HUES6 (cell line): ENCODE results near the gene SUZ12.
"Not testable (repeated sequence)": the region's sequence is repeated elsewhere in the genome, so short reads cannot be mapped to it uniquely, and the experiment has no call there.

ENCODE experiments used
- H3K27ac ChIP-seq: 2 replicates; pipeline ENCODE4 v1.7.0; 2013; ENCODE audit warnings: low read depth, mild to moderate bottlenecking, low read length, inconsistent platforms
- H3K27me3 ChIP-seq: 2 replicates; pipeline ENCODE4 v1.6.1; 2013; ENCODE audit warnings: low read length; ENCODE audit not compliant: control insufficient read depth, insufficient read depth
- H3K36me3 ChIP-seq: 2 replicates; pipeline ENCODE4 v1.6.1; 2013; ENCODE audit warnings: low read length; ENCODE audit not compliant: control insufficient read depth, insufficient read depth
- H3K4me1 ChIP-seq: 2 replicates; pipeline ENCODE4 v1.6.1; 2013; ENCODE audit warnings: low read length; ENCODE audit not compliant: control insufficient read depth, insufficient read depth
- H3K4me3 ChIP-seq: 2 replicates; pipeline ENCODE4 v1.5.1; 2013; ENCODE audit warnings: low read depth, low read length
- H3K9ac ChIP-seq: one replicate; pipeline ENCODE4 v1.6.1; 2013; ENCODE audit warnings: mild to moderate bottlenecking, low read length
- H3K9me3 ChIP-seq: 2 replicates; pipeline ENCODE4 v1.6.1; 2013; ENCODE audit warnings: low read depth, low read length; ENCODE audit not compliant: control insufficient read depth, insufficient read depth

SUZ12 gene

GRCh38 chr17:32015245-32016013 lies 78.6 kb downstream of the SUZ12 start:
- Histone ChIP-seq H3K27ac (no peak overlapping the region), H3K4me3 (no peak overlapping the region), H3K9me3 (no peaks in the 10 kb centered on the region), H3K27me3 (no peaks in the 10 kb centered on the region), H3K9ac (no peak overlapping the region), H3K36me3 (peaks cover 18% of the 10 kb centered on the region), H3K4me1 (no peaks in the 10 kb centered on the region)

GRCh38 chr17:32016231-32016630 lies 79.4 kb downstream of the SUZ12 start:
- Histone ChIP-seq H3K4me3 (no peak overlapping the region), H3K36me3 (peaks cover 18% of the 10 kb centered on the region), H3K27ac (no peak overlapping the region), H3K9ac (no peak overlapping the region), H3K9me3 (no peaks in the 10 kb centered on the region), H3K4me1 (no peaks in the 10 kb centered on the region), H3K27me3 (no peaks in the 10 kb centered on the region)

DNA sequence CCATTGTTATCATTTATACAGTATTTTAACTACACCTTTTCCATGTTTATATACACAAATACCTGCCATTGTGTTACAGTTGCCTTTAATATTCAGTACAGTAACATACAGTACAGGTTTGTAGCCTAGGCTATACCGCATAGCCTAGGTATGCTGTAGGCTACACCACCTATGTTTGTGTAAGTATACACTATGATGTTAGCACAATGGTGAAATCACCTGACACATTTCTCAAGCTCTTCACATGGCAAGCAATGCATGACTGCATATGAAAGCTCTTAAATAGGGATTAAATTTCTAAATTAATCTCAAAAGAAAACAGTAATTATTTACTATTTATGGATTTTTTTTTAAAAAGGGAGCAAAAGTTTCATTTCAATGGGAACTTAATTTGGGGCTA lies 82.4 kb downstream of the SUZ12 start:
- H3K4me3 ChIP-seq = no peak overlapping the region
- H3K9me3 ChIP-seq = no peaks in the 10 kb centered on the region
- H3K36me3 ChIP-seq = peaks cover 25% of the 10 kb centered on the region
- no peak overlapping the region for H3K9ac ChIP-seq
- no peaks in the 10 kb centered on the region for H3K4me1 ChIP-seq
- no peak overlapping the region for H3K27ac ChIP-seq
- no peaks in the 10 kb centered on the region for H3K27me3 ChIP-seq

- no peaks in the 10 kb centered on the region for H3K27me3 ChIP-seq
- H3K27ac ChIP-seq = no peak overlapping the region
- peaks cover 25% of the 10 kb centered on the region for H3K36me3 ChIP-seq
- no peaks in the 10 kb centered on the region for H3K9me3 ChIP-seq
- H3K4me1 ChIP-seq = no peaks in the 10 kb centered on the region
- no peak overlapping the region for H3K9ac ChIP-seq
- H3K4me3 ChIP-seq = no peak overlapping the region
Observed at GRCh38 chr17:32020943-32021614, 84.3 kb downstream of the SUZ12 start.

- H3K36me3 ChIP-seq = peaks cover 25% of the 10 kb centered on the region
- no peak overlapping the region for H3K9ac ChIP-seq
- H3K4me3 ChIP-seq = no peak overlapping the region
- no peaks in the 10 kb centered on the region for H3K9me3 ChIP-seq
- H3K27ac ChIP-seq = no peak overlapping the region
- H3K4me1 ChIP-seq = no peaks in the 10 kb centered on the region
- no peaks in the 10 kb centered on the region for H3K27me3 ChIP-seq
Observed at GRCh38 chr17:32021615-32021955, 84.8 kb downstream of the SUZ12 start.

DNA sequence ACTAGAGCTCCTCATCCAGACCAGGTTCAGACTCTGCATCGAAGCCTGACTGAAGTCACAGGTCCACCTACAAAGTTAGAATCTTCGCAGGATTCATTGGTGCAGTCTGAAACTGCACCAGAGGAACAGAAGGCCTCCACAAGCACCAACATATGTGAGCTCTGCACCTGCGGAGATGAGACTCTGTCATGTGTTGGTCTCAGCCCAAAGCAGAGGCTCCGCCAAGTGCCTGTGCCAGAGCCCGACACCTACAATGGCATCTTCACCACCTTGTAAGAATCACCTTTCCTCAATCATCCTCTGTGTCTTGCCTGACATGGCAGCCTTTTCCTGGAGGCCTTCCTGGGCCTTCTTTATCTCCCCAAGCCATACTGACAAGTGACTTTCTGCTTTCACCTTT lies 85.7 kb downstream of the SUZ12 start:
- H3K27me3 ChIP-seq, H3K4me3 ChIP-seq, H3K27ac ChIP-seq, H3K9me3 ChIP-seq, H3K9ac ChIP-seq, H3K4me1 ChIP-seq: not testable (repeated sequence)
- peaks cover 20% of the 10 kb centered on the region for H3K36me3 ChIP-seq

DNA sequence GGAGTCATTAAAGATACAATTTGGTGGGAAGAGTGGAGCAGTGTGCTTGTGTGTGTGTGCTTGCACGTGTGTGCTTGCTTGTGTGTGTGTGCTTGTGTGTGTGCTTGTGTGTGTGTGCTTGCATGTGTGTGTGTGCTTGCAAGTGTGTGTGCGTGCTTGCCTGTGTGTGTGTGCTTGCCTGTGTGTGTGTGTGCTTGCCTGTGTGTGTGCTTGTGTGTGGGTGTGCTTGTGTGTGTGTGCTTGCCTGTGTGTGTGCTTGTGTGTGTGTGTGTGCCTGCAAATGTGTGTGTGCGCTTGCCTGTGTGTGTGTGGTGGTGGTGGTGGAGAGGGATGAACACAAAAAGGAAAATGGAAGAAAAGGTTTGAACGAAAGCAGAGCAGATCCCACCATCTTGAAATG lies 90.5 kb downstream of the SUZ12 start:
- H3K4me3 ChIP-seq, H3K9ac ChIP-seq, H3K4me1 ChIP-seq, H3K9me3 ChIP-seq, H3K27me3 ChIP-seq, H3K36me3 ChIP-seq, H3K27ac ChIP-seq: not testable (repeated sequence)

GRCh38 chr17:32033223-32033622 lies 96.4 kb downstream of the SUZ12 start:
- Histone ChIP-seq H3K9me3 (no peaks in the 10 kb centered on the region), H3K36me3 (peaks cover 24% of the 10 kb centered on the region), H3K27ac (no peak overlapping the region), H3K4me1 (no peaks in the 10 kb centered on the region), H3K9ac (no peak overlapping the region), H3K4me3 (no peak overlapping the region), H3K27me3 (no peaks in the 10 kb centered on the region)

DNA sequence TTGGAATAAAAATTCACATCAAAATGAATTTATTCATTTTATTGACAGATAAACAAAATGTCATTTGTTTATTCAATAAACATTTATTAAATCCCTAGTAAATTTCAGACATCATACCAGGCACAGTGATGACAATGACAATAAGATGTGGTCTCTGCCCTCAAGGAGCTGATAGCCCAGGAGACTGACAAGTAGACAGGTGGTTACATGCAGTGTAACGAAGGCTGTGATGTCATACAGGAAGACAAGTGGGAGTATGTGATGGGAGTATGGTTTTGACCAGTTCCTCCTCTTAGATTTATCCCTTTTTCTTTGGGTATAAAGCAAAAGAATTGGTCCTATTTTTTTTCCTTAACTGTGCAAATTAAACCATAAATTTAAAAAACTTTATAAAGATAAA lies 97.0 kb downstream of the SUZ12 start:
- H3K4me3 ChIP-seq, H3K9me3 ChIP-seq, H3K27me3 ChIP-seq, H3K4me1 ChIP-seq, H3K27ac ChIP-seq, H3K9ac ChIP-seq: not testable (repeated sequence)
- H3K36me3 ChIP-seq = peaks cover 24% of the 10 kb centered on the region

GRCh38 chr17:32040246-32040645 lies 103.4 kb downstream of the SUZ12 start:
- not testable (repeated sequence) for H3K4me1 ChIP-seq, H3K27ac ChIP-seq, H3K9me3 ChIP-seq, H3K27me3 ChIP-seq, H3K4me3 ChIP-seq, H3K9ac ChIP-seq
- H3K36me3 ChIP-seq = peaks cover 36% of the 10 kb centered on the region

GRCh38 chr17:32041306-32041875 lies 104.6 kb downstream of the SUZ12 start:
- not testable (repeated sequence) for H3K4me1 ChIP-seq, H3K27ac ChIP-seq, H3K4me3 ChIP-seq, H3K9ac ChIP-seq, H3K9me3 ChIP-seq, H3K27me3 ChIP-seq
- peaks cover 27% of the 10 kb centered on the region for H3K36me3 ChIP-seq
